Measurements from ENCODE around the gene EPC1.

GRCh38 chr10:32240471-32240870 is 106.5 kb downstream of the EPC1 start:
- TF ChIP-seq POLR2AphosphoS5 (IDR thresholded peaks at IDR 0.05; ENCODE audit: low read length) (no peak), EZH2 (IDR thresholded peaks at IDR 0.05; ENCODE audit: borderline replicate concordance, control insufficient read depth, low read depth, low read length) (no peak), GATAD2B (conservative IDR thresholded peaks at IDR 0.05; ENCODE audit: low read depth) (no peak), SPI1 (IDR thresholded peaks at IDR 0.05; ENCODE audit: borderline replicate concordance, insufficient read depth, low read depth, low read length) (no peak), MXI1 (IDR thresholded peaks at IDR 0.05; ENCODE audit: low read depth, low read length) (no peak), POLR2A (IDR thresholded peaks at IDR 0.05; ENCODE audit: low read depth, low read length) (no peak), TAF1 (IDR thresholded peaks at IDR 0.05; ENCODE audit: borderline replicate concordance, low read depth, low read length) (no peak)

Data from GM12878 (cell line).